ENCODE measurements around the gene DDX39A.
"Not testable (repeated sequence)": the region's sequence is repeated elsewhere in the genome, so short reads cannot be mapped to it uniquely, and the experiment has no call there.

DDX39A gene

GRCh38 chr19:14391156-14391821 lies 27.9 kb downstream of the DDX39A start:
- in situ Hi-C loops (cut with HindIII; ENCODE audit: low sequenced_read_pairs): no loop called here

DNA sequence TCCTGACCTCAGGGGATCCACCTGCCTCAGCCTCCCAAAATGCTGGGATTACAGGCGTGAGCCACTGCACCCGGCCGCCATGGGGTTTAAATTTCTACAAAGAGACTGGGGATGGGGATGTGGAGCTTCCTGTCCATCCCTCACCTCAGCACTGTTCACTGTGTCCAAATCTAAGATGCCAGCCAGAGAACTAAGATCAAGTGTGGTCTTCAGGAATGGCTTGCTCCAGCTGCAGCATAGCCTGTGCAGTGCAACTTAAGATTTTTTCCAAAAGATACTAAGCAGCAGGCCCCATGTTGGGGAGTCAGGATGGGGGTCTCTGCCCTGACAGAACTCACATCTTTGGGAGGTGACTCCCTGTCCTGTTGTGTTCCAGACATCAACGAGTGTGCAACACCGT lies 28.6 kb downstream of the DDX39A start:
- in situ Hi-C loops (cut with HindIII; ENCODE audit: low sequenced_read_pairs): no loop called here

DNA sequence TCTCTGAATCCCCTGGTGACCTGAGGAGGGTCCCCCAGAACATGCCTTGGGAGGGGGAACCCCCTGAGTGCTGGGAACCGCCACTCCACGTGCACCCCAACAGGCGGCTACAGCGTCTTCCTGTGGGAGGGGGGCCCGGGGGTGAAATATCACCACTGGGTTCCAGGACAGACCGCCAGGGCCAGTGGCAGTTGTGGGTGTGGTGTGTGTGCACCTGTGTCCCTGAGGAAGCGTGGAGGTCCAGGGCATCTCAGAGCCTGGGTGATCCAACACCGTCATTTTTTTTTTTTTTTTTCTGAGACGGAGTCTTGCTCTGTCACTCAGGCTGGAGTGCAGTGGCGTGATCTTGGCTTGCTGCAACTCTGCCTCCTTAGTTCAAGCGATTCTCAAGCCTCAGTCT lies 33.6 kb downstream of the DDX39A start:
- in situ Hi-C loops (cut with HindIII; ENCODE audit: low sequenced_read_pairs): no loop called here

DNA sequence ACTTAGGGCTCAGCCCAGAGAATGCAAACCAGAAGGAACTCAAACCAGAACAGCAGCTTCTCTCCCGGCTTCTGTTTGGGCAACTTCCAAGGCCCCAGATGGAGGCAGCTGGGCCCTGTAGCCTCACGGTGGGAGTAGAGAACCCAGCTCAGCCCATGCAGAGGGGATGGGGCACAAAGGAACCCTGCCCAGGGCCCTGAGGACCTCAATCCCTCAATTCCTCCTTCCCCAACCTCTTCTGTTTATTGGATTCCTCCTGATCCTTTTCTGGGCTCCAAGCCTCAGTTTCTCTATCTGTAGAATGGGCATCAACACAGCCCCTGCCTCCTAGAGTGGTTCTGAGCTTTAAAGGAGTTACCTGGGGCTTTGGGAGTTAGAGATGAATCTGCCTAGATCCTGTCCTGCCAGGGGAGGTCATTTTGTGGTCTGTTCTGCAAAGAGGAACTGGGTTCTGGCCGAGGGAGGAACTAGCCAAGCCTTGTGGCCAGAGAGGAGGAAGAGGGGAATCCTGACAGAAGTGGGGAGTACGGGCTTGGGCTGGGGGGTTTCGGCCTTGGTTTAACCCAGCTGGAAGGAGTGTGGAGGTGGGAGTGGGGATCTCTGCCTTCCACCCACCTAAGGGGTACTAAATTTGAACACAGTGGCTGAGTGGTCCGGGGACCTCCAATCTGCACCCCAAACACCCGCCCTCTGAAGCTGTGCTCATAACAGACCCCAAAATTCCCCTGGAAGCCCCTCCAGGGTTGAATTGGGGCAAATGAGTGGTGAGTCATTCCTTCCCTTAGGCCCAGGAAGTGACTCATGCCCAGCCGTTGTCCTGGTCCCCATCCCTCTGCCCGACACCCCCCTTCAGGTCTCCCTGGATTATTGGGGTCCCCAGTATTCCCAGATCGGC lies 35.2 kb downstream of the DDX39A start:
- in situ Hi-C loops (cut with HindIII; ENCODE audit: low sequenced_read_pairs): no loop called here

DNA sequence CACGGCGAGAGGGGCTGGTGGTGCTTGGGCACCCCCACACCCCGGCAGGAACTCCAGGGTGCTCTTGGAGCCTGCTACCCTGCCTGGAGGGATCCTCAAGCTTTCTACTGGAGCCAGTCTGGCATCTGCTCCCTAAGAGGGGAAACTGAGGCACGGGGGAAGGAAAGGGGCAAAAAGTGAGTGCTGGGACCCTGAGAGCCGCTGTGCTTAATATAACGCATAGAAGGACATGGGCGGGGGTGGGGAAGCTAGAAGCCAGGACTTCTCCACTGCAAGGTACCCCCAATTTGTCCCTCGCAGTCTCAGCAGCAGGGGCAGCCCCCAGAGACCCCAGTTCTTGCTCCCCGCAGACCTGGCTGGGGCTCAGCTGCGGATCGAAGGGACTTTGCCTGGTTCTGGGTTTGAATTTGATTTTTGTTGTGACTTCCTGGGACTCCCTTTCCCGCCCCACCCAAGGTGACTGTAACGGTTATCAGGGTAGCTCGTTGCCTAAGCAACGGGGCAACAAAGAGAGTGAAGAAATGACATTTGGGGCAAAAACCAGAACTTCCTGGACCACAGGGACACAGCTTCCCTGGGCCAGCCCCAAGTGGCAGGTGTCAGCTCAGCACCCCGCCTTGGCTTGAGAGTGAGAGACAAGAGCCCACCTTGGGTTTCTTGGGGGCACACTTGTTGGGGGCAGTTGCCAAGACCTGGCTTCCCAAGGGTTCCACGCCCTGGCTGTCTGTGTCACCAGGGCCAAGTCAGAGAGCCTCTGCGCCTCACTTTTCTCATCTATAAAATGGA lies 37.3 kb downstream of the DDX39A start:
- in situ Hi-C loops (cut with HindIII; ENCODE audit: low sequenced_read_pairs): no loop called here

DNA sequence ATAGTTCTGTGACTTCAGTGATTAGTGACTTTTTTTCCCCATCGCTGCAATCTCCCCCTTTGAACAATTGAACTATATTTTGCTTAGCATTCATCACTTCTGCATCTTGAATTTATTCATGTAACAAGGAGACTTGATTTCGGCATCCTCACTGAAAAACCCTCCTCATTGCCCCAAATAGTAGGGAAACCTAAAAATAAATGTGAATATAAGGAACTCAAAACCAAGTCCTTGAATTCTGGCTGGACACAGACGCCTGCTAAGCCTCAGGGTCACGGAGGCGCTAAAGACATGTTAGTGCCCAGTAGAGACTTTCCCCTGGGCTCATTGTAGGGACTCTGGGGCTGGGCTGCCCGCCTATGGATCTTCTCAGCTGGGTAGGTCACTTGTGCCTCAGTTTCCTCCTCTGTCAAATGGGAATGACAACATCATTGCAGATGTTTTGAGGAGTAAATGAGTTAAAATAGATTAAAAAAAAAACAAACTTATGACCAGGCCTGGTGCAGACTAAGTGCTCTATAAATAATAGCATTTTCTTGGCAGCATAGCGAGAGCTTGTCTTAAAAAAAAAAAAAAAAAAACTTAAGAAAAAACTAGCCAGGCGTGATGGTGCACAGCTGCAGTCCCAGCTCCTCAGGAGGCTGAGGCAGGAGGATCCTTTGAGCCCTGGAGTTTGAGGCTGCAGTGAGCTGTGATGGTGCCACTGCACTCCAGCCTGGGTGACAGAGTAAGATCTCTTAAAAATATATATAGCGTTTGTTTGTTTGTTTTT lies 39.7 kb downstream of the DDX39A start:
- in situ Hi-C loops (cut with HindIII; ENCODE audit: low sequenced_read_pairs): no loop called here

GRCh38 chr19:14378890-14379289 lies 40.3 kb downstream of the DDX39A start:
- in situ Hi-C loops (cut with HindIII; ENCODE audit: low sequenced_read_pairs): no loop called here

DNA sequence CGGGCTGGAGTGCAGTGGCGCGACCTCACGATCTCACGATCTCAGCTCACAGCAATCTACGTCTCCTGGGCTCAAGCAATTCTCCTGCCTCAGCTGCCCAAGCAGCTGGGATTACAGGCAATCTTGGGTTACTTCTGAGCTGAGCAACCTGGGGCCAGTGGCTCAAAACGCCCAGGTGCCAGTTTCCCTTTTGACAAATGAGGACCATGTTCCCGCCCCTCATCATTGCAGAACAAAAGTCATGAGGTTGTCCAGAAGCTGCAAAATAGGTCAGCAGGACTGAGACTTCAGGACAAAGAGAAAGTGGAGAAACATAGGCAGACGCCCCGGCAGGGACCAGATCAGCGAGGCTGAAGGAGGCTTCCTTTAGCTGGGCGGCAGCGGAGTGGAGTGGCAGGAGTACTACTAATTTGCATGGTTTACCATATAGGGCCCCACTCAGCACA lies 41.2 kb downstream of the DDX39A start:
- in situ Hi-C loops (cut with HindIII; ENCODE audit: low sequenced_read_pairs): no loop called here

DNA sequence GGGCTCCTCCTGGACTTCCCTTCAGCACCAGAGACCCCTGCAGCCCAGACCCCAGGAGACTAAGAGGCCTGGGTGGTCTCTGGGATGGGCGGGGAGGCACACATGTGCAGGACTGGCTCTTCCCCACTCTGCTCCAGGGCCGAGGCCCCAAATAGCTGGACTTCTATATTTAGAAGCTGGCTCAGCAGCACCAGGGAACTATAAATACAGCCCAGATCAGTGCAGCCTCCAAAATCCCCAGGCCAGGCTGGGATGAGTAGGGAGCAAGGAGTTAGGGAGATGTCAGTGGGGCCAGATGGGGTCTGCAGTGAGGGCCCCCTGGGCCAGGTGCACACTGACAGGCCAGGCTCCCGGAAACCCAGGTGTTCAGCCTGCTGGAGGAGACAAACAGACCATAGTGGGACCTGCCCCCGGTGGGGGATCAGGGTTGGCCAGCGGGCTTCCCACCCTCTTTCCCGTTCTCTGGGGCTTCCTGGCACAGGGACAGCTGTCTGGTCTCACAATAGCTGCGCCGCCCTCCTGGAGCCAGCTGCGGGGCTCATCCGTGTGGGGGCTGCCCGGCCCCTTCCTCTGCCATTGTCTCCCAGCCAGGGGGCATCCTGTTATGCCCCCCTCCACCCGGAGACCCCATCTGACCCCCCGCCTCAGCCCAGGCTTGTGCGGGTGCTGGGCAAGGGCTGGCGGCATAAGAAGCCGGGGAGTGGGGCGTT lies 43.4 kb downstream of the DDX39A start:
- in situ Hi-C loops (cut with HindIII; ENCODE audit: low sequenced_read_pairs): no loop called here

GRCh38 chr19:14375055-14375581 lies 44.0 kb downstream of the DDX39A start:
- in situ Hi-C loops (cut with HindIII; ENCODE audit: low sequenced_read_pairs): no loop called here

GRCh38 chr19:14374313-14374712 lies 44.8 kb downstream of the DDX39A start:
- in situ Hi-C loops (cut with HindIII; ENCODE audit: low sequenced_read_pairs): not testable (repeated sequence)

DNA sequence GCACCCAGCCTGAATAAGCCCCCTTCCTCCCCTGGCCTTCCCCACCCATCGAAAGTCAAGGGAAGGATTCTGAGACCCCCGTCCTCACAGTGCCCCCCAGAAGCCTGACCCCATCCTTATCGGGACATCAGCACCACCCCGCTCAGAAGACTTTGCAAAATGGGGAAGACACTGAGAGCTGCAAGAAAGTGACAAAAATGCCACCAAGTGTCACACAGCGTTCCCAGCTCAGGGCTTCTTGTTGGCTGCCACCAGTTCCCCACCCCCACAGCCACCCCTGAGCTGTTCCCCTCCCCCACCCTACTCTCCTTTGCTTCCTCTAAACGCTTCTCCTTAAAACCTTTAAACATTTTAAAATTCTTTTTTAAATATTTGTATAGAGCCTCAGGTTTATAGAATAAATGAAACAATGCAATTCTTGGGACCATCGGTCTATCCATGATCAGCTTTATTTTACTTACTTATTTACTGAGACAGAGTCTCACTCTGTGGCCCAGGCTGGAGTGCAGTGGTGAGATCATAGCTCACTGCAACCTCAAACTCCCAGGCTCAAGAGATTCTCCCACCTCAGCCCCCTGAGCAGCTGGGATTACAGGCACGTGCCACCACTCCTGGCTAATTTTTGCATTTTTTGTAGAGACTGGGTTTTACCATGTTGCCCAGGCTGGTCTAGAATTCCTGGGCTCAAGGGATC lies 46.6 kb downstream of the DDX39A start:
- in situ Hi-C loops (cut with HindIII; ENCODE audit: low sequenced_read_pairs): not testable (repeated sequence)

DNA sequence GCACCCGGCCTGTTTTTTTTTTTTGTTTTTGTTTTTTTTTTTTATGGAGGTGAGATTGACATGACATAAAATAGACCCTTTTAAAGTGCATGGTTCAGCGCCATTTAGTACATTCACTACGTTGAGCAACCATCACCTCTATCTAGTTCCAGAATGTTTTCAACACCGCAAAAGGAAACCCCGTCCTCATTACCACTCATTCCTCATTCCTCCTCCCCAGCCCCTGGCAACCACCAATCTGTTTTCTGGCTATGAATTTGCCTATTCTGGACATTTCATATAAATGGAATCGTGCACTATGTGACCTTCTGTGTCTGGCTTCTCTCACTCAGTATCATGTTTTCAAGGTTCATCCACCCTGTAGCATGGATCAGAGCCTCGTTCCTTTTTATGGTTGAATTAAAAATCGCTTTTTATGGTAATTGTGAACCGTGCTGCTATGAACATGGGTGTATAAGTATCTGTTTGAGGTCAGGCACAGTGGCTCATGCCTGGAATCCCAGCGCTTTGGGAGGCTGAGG lies 47.8 kb downstream of the DDX39A start:
- in situ Hi-C loops (cut with HindIII; ENCODE audit: low sequenced_read_pairs): no loop called here

DNA sequence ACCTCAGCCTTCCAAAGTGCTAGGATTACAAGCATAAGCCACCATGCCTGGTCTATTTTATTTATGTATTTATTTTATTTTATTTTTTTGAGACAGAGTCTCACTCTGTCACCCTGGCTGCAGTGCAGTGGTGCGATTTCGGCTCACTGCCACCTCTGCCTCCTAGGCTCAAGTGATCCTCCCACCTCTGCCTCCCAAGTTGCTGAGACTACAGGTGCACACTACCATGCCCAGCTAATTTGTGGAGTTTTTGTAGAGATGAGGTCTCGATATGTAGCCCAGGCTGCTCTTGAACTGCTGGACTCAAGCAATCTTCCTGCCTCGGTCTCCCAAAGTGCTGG lies 48.2 kb downstream of the DDX39A start:
- in situ Hi-C loops (cut with HindIII; ENCODE audit: low sequenced_read_pairs): no loop called here

DNA sequence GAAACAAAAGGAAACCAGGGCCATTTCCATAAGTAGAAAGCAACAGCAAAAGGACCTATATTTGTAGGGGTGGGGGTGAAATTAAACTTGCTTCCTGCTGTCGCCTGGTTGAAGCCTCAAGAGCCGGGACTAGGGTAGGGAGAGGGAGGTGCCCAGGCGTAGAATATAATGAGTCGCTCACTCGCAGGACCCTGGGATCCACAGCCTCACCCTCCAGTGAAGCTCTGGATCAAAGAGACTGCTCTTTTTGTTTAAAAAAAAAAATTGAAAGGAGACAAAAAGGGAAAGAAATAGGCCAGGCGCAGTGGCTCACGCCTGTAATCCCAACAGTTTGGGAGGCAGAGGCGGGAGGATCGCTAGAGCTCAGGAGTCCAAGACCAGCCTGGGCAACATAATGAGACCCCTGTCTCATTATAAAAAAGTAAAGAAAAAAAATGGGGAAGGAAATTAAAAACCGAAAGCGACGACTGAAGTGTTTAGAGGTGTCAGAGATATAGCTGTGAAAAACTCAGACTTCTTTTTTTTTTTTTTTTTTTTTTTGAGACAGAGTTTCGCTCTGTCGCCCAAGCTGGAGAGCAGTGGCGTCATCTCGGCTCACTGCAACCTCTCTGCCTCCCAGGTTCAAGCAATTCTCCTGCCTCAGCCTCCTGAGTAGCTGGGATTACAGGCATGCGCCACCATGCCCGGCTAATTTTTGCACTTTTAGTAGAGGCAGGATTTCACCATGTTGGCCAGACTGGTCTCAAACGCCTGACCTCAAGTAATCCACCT lies 48.8 kb downstream of the DDX39A start:
- in situ Hi-C loops (cut with HindIII; ENCODE audit: low sequenced_read_pairs): no loop called here

- in situ Hi-C loops (cut with HindIII; ENCODE audit: low sequenced_read_pairs): no loop called here
These were observed 49.6 kb downstream of the DDX39A start for GRCh38 chr19:14369399-14370168.

DNA sequence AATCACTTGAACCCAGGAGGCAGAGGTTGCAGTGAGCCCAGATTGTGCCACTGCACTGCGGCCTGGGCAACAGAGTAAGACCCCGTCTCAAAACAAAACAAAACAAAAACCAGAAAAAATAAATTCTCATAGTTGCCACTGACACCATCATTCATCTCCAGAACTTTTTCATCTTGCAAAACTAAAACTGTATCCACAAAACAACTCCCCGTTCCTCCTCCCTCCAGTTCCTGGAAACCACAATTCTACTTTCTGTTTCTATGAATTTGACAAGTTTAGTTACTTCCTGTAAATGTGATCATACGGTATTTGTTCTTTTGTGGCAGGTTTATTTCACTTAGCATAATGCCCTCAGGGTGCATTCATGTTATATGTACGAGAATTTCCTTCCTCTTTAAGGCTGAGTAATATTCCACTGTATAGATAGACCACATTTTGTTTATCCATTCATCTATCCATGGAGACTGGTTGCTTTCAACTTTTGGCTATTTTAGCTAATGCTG lies 51.1 kb downstream of the DDX39A start:
- in situ Hi-C loops (cut with HindIII; ENCODE audit: low sequenced_read_pairs): no loop called here

All from DLD1 (cell line).